CD4-positive, alpha-beta T cell treated with Interleukin-17A for 4 hours (primary cell): ENCODE results near the gene NPC1L1.
"Not testable (repeated sequence)": the region's sequence is repeated elsewhere in the genome, so short reads cannot be mapped to it uniquely, and the experiment has no call there.

ENCODE experiments used
- DNase-seq: peaks from one replicate; pipeline ENCODE4 v3.0.0-alpha.2; 2020; ENCODE audit warnings: mixed read lengths

Gene NPC1L1

DNA sequence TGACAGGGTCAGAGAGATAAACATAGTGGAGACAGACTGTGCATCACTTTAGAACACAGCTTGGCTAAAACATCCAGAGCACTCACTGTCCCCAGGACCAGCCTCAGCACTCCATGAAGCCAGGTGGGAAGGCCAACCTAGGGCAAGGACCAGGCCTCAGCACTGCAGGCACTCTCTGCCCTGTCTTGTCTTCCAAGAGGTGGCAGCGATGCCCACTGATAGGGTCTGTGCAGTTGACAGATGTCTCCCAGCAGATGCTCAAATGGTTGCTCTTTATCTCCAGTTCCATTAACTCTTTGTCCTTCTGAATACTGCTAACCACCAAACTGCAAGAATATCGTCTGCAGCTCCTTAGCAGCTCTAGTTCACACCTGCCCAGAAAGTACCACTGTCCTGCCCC, 23.5 kb upstream of the NPC1L1 start:
- no peak for DNase-seq

DNA sequence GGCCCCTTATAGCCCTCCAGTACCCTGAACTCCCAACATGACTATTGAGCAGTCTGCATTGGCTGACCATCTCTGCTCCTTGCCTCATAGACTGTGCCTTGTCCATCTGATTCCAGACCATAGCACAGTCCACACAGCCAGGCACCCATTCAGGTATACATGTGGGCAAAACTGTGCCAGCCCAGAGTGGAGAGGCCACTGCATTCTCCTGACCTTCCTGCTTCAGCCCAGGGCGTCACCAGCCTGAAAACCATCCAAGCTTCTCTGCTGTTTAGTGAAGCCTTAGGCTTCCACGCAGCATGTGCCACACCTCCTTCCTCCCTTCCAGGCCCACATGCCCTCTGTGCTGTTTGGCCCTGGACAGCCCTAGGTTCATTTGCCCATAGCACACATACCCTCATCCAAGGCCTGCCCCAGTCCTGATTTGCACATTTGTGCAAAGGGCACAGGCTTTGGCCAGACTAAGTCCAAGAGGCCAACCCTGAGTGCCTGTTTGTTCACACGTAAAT, 22.1 kb upstream of the NPC1L1 start:
- no peak for DNase-seq

DNA sequence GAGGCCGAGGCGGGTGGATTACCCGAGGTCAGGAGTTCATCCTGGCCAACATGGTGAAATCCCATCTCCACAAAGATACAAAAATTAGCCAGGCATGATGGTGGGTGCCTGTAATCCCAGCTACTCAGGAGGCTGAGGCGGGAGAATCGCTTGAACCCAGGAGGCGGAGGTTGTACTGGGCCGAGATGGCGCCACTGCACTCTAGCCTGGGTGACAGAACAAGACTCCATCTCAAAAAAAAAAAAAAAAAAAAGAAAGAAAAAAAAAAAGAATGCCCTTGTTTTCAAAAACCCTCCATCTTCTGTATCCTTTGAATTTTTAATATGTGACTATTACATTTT, 21.5 kb upstream of the NPC1L1 start:
- DNase-seq: not testable (repeated sequence)

DNA sequence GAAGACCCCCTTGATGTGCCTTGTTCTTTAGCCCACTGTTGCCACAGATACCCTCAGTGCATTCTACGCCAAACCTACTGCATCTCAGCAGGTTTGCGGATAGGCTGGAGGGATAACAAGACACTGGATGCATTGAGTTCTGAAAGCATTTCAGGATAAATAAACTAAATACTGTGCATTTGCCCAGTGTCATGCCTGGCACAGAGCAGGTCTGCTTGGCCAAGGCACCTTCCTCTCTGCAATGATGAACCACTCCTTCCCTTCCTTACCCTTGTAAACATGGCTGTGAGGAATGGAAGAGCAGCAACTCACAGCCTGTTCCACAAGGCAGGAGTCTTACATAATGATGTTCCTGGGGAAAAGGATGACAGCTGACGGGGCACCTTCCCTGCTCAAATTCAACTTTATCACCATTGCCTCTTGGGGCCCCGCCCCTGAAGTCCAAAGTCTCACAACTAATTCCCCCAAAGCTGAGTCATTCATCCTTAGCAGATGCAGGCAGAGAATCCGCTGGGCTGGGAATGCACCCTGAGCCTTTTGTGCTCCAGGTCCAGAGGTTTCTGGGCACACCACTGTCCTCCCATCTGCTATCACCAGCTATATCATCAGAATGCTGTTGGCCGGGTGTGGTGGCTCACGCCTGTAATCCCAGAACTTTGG, 21.0 kb upstream of the NPC1L1 start:
- DNase-seq: no peak

DNA sequence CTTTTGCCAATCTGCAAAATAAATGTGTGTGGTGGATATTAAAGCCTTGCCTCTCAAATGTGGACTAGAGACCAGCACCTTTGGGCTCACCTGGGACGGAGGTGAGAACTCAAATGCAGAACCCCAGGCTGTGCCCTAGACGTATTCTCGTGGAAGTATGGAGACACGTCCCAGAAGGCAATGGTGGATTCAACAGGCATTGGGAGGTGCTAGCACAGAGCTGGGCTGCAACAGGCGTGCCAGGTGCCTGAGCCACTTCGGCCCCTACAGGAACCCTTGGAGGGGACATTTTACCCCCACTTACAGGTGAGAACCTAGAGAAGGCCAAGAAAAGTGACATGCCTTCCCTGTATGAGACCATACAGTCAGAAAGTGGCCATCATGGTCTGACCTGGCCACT, 20.4 kb upstream of the NPC1L1 start:
- DNase-seq: no peak

DNA sequence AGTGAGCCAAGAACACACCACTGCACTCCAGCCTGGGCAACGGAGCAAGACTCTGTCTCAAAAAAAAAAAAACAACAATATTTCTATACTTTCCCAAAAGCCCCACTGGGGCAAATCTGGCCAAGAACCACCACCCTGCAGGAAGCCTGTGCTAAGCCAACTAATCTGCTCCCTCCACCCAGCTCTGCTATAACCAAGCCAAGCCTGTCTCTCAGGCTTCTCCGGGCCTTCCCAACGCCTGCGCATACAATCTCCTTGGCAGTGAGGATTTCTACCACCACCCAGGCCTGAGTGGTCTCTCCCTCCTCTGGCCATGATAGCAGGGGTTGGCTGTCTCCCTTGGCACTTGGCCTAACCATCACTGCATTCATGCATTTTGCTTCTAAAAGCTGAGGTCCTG, 18.4 kb upstream of the NPC1L1 start:
- no peak for DNase-seq

DNA sequence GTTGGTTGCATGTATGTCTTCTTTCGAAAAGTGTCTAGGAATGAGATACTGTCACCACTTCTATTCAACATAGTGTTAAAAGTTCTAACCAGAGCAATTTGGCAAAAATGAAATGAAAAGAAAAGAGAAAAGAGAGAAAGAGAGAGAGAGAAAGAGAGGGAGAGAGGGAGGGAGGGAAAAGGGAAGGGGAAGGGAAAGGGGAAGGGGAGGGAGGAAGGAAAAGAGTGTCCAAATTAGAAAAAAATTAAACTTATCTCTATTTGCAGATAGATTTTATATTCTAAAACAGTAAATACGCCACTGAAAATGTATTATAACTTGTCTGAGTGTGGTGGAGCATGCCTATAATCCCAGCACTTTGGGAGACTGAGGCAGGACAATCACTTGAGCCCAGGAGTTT, 16.4 kb upstream of the NPC1L1 start:
- no peak for DNase-seq

DNA sequence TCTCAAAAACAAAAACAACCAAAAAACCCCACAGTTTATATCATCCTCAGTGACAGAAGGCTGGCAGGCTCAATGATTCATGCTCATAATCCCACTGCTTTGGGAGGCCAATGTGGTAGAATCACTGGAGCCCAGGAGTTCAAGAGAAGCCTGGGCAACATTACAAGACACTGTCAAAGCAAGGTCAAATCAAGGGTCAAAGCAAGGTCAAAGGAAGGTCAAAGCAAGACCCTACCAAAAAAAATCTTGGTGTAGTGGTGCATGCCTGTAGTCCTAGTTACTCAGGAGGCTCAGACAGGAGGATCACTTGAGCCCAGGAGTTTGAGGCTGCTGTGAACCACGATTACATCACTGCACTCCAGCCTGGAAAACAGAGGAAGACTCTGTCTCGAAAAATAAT, 14.2 kb upstream of the NPC1L1 start:
- no peak for DNase-seq

DNA sequence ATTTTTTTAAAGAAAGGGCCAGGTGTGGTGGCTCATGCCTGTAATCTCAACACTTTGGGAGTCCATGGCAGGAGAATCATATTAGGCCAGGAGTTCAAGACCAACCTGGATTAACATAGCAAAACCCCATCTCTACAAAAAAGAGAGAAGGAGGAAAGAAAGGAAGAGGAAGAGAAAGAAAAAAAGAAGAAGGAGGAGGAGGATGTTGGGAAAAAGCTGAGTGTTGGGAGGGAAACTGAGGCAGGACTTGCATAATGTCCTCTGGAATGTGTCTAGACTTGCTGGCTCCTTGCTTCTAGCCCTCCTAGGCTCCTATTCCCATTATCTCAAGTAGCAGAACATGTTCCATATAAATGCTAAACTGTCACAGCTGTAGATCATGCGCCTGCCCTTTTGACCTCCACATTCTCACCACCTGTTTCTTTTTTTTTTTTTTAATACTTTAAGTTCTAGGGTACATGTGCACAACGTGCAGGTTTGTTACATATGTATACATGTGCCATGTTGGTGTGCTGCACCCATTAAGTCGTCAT, 11.4 kb upstream of the NPC1L1 start:
- not testable (repeated sequence) for DNase-seq

DNA sequence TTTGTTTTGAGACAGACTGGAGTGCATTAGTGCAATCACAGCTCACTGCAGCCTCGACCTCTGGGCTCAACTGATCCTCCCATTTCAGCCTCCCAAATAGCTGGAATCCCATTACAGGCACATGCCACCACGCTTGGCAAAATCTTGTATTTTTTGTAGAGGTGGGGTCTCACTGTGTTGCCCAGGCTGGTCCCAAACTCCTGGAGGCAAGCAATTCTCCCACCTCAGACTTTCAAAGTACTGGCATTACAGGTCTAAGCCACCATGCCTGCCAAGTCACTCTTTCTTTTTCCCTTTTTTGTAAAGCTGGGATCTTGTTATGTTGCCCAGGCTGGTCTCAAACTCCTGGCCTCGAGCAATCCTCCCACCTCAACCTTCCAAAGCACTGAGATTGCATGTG, 8.3 kb upstream of the NPC1L1 start:
- DNase-seq: no peak

DNA sequence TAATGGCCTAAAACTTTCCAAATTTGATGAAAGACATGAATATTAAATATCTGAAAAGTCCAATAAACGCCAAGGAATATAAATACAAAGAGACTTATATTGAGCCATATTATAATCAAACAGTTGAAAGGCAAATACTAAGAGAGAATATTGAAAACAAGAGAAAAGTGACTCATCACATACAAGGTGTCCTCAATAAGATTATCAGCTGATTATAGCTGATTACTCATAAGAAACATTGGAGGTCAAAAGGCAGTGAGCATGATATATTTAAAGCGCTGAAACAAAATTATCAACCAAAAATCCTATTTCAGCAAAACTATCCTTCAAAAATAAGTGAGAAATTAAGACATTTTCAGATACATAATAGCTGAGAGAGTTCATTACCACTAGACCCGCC, 7.8 kb upstream of the NPC1L1 start:
- no peak for DNase-seq

DNA sequence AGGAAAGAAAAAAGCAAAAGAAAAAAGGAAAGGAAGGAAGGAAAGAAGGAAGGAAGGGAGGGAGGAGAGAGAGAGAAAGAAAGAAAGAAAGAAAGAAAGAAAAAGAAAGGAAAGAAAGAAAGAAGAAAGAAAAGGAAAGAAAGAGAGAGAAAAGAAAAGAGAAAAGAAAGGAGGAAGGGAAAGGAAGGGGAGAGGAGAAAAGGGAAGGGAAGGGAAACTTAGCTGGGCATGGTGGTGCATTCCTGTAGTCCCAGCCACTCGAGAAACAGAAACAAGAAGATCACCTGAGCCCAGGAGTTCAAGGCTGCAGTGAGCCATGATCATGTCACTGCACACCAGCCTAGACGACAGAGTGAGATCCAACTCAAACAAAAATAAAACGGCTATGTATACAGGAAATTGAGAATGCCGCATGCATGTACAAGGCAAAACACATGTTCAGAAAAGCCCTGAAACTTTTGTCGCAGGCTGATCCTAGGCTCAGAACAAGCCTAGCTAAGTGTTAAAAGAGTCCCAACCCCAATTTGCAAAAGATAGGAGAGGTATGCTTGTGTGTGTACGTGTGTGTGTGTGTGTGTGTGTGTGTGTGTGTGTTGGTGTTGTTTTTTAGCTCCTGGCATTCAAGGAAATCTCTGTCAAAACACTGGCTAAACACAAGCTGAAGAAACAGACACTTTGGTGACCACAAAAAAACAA, 6.6 kb upstream of the NPC1L1 start:
- DNase-seq: no peak

DNA sequence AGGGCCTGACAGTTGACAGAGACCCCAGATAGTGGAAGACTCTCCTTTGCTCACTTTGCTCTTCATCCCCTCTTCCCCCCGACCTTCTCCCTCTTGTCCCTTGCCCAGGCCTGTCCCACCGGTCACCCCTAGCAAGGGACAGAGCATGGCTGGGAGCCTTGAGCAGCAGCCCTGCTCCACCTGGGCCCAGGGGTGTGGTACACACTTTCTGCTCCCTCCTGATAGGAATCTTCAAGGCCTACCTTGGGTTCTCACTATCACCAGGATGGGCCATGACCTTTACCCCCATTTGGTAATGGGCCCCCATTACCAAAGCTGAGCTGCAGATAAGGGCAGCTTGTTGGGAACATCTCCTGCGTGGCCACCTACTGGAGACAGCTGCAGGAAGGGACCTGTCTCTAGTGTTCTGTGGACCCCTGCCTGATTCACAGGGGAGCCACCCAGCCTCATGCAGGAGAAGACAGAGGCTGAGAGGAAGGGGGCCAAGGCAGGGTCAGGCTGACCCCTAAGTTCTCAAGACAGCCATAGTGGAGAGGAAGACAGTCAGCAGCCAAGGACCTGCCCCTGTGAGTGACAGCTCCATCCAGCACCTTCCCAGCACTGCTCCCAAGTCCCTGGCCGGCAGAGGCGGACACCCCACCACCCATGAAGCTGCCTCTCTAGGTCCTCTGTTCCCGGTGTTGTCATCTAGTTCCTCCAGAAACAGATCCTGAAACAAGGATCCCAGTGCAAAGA, 913 bp upstream of the NPC1L1 start:
- no peak for DNase-seq

DNA sequence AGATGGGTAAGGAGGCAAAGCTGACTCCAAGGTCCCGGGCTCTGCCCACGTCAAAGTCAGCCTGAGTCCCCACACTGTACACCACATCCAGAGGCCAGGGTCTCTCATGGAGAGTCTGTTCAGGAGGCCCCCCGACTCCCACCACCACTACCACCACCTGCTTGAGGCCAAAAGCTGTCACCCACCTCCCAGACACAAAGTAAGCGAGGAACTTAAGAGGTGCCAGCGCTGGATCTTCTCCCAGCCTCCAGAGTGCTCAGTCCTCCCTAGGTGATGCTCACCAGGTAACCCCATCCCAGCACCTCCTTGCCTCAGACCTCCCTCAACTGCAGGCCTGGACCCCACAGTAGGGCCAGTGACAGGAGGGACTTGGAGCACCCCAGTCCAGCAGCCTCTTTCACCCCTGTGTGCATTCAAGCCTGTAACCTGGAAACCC, 520 bp downstream of the NPC1L1 start:
- no peak for DNase-seq

DNA sequence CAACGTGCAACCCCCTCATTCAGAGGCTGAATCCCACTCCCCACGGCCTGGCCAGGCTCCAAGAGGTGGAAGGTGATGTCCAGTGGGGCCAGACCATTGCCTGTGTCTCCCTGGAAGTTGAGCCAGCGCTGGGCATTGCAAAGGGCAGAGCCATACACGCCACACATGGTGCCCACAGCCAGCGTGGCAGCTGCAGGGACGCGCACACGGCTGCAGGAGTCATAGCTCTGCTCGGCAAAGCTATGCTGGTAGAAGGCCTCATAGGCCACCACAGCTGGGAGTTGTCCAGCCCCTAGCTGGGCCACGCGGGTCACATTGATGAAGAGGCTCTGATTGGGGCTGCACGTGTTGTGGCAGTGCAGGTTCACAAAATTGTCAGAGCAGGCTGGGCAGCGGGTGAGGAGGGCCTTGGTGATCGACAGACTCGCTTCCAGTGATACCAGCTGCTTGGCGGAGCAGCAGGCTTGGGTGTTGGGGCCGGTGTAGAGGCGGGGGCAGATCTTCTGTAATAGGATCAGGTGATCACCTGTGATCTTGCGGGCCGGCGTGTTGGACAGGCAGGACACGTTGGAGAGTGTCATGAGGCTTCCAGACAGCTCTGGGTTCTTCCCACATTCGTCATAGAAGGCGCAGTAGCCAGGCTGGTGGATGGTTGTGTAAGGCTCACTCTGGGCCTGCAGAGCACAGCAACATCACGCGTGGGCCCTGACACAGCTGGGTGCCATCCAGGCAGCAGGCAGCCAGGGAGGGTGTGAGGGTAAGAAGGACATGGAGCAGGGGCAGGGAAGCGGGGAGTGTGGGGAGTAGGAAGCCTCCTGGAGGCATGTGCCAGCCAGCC, 1.2 kb downstream of the NPC1L1 start:
- DNase-seq: no peak

DNA sequence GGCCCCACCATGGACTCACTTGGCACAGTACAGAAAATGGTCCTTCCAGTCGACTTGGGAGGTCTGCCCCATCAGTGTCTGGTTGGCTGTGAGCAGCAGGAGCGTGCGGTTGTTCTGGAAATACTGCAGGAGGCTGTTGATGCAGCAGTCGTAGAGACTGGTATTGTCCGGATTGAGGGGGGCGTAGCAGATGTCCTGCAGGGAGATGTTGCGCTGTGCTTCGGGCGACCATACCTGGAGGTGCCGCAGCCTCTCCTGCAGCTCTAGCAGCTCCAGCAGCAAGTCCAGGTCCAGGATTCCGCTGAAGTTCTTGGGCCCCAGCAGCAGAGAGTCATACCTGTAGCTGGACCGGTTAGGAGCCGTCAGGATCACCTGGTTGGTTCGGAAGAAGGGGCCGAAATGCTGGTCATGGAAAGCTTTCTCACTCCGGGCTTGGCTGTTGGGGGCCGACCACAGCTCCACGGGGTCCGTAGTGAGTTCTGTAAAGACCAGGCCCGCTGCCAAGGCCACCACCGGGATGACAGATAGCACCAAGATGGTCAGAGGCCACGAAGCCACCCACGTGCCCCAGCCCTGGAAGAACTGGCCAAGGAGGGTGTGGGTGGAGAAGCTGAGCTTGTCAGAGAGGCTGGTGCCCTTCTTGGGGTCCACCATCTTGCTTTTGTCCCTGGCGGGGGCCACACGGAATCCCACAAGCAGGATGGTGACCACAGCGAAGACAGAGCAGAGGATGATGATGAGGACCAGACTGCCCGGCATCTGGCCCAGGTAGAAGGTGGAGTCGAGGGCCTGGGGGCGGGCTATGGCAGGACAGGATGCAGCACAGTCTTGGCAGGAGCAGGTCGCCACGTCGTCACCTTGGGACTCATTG, 2.1 kb downstream of the NPC1L1 start:
- DNase-seq: no peak

DNA sequence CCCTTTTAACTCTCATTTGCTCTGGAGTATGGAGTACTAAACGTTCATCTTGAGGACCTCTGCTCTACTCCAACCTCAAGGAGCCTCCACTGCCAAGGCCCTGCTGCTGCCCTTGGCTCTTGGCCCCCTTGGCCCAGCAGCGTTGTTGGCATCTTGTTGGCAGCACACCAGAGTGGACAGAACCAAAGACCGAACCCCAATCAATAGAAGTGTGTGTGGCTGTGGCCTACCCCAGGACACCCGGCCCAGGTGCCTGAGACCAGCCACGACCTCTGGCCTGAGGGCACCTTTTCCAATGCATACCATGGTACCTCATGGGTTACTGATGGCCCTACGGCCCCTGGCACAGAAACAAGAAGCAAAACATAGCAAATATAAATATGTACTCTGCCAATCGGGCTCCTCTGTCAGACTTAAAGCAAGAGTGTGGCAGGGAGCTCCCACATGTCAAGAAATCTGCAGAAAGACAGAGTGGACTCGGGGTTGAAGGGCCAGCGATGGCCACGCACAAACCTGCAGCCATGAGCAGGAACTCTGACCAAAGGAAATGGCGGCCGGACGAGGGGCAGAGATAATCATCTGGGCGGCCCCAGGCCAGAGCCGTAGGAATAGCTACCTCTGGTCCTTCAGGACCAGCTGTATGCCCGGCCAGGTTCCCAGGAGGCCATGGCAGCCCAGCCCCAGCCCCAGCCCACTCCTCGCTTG, 2.9 kb downstream of the NPC1L1 start:
- no peak for DNase-seq

DNA sequence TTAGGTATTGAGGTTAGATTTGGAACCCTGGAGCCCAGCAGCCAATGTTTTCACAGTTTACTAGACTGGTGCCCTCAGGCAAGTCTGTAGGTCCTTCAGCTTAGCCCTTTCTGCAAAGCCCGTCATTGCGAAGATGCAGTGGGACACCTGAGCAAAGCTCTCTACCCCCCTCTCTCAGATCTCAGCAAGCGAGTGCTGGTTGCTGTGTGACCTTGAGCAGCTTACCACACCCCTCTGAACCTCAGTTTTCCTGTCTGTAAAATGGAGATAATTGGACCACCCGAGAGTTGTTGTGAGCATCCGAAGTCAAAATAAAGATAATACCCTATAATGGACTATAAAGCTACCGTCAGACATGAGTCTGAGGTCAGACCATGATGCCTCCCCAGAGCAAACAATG, 3.7 kb downstream of the NPC1L1 start:
- no peak for DNase-seq

DNA sequence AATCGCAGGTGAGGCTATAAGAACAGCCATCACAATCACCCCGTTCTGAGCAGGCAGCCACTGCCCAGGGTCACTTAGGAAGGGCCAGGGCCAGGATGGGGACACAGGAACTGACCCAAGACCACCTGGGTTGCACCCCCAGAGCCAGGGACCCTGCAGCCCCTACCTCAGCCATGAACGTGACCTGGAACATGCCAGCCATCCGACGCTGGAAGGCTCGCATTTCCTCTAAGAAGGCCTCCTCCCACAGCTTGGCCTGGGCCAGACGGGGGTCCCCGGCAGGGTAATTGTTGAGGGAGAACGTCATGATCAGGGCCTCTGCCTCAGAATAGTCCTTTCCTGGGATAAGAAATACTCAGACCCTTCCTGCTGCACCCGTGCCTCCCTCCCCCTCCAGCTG, 5.0 kb downstream of the NPC1L1 start:
- DNase-seq: no peak

DNA sequence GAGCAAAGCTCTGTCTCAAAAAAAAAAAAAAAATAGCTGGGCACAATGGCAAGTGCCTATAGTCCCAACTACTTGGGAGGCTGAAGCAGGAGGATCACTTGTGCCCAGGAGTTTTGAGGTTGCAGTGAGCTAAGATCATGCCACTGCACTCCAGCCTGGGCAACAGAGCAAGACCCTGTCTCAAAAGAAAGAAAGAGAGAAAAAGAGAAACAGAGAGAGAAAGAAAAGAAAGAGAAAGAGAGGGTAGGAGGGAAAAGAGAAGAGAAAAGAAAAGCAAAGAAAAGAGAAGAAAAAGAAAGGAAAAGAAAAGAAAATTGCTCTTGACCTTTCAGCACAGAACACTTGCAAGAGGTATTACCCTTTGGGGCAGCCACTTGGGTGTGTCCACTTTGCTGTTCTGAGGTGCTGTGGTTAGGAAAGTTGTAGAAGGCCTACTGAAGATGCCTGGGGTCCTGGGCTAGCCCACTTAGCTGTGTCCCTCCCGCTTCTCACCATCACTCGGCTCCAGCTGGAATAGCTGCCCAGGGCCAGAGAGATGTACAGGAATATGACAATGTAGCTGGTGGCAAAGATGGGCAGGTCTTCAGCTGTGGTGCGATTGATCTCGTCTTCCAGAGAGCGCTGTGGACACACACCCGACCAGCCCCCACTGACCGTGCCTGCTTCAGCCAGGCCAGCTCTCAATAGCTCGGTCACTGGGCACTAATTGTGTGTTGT, 5.6 kb downstream of the NPC1L1 start:
- no peak for DNase-seq

DNA sequence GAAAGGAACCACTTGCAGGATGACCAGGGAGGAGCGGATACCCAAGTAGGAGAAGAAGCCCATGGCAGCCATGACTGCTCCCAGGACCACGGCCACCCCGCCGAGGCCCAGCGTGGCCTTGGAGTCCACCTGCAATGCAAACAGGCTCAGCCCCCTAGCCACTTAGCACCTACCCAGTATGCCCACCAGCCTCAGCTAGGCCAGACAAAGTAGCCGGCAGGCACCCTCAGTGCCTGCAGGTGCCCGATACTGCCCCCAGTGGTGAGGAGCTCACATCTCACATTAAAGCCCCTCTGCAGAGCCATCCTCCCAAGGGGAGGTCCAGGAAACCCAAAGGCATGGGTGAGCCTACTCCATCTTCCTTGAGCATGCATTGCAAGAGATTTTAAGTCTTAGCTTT, 6.6 kb downstream of the NPC1L1 start:
- peak; percentile 47 for DNase-seq
